Measurements from ENCODE around the gene FTO. TPM values are rescaled to one million over a fixed set of nuclear protein-coding genes. Genes with fewer than 3 reads are reported as not detected.

Gene FTO
- total RNA-seq, 2 donors from 2014 or later: 47.5 to 50.4 TPM

- H3K9me3 ChIP-seq: no peaks in the 10 kb centered on the region
- no peaks in the 10 kb centered on the region for H3K36me3 ChIP-seq (replicated peaks in 1 of 2; ENCODE audit: insufficient read depth in 1 of 2, low read depth in 2 of 2)
- ATAC-seq (no peak), DNase-seq (peak in 1 of 4 donors; percentile 16)
- intact Hi-C loops (cut with DNase I): no loop called here
- H3K4me1 ChIP-seq: peaks cover 17% of the 10 kb centered on the region
- TF ChIP-seq POLR2A (IDR thresholded peaks at IDR 0.05) (no peak), CTCF (IDR thresholded peaks at IDR 0.05) (no peak)
- H3K27ac ChIP-seq: no peak overlapping the region
- no peaks in the 10 kb centered on the region for H3K27me3 ChIP-seq
- WGBS, 2 donors: 44 to 63% methylated on average over 5 of the region's 5 CpGs
- no peak overlapping the region for H3K4me3 ChIP-seq
These were observed 189.9 kb downstream of the FTO start for GRCh38 chr16:53893731-53894435.

GRCh38 chr16:53894686-53895085 lies 190.7 kb downstream of the FTO start:
- ATAC-seq (no peak), DNase-seq (no peak)
- 85 to 89% methylated on average over 3 of the region's 3 CpGs for WGBS, 2 donors
- Histone ChIP-seq H3K9me3 (no peaks in the 10 kb centered on the region), H3K4me3 (no peak overlapping the region), H3K27me3 (no peaks in the 10 kb centered on the region), H3K27ac (no peak overlapping the region), H3K36me3 (replicated peaks in 1 of 2; ENCODE audit: insufficient read depth in 1 of 2, low read depth in 2 of 2) (no peaks in the 10 kb centered on the region), H3K4me1 (peaks cover 25% of the 10 kb centered on the region)
- TF ChIP-seq CTCF (IDR thresholded peaks at IDR 0.05) (no peak), POLR2A (IDR thresholded peaks at IDR 0.05) (no peak)
- intact Hi-C loops (cut with DNase I): no loop called here

- Histone ChIP-seq H3K4me3 (no peak overlapping the region), H3K27me3 (no peaks in the 10 kb centered on the region), H3K36me3 (replicated peaks in 1 of 2; ENCODE audit: insufficient read depth in 1 of 2, low read depth in 2 of 2) (no peaks in the 10 kb centered on the region), H3K9me3 (no peaks in the 10 kb centered on the region), H3K4me1 (peaks cover 28% of the 10 kb centered on the region), H3K27ac (no peak overlapping the region)
- TF ChIP-seq CTCF (IDR thresholded peaks at IDR 0.05) (no peak), POLR2A (IDR thresholded peaks at IDR 0.05) (no peak)
- intact Hi-C loops (cut with DNase I): no loop called here
- ATAC-seq (no peak), DNase-seq (no peak)
- whole genome bisulfite sequencing, 2 donors: 71 to 80% methylated on average over 2 of the region's 2 CpGs
These were observed 191.5 kb downstream of the FTO start for GRCh38 chr16:53895433-53895832.

GRCh38 chr16:53895851-53896250 lies 191.9 kb downstream of the FTO start:
- ATAC-seq (no peak), DNase-seq (no peak)
- intact Hi-C loops (cut with DNase I): no loop called here
- peaks cover 31% of the 10 kb centered on the region for H3K4me1 ChIP-seq
- TF ChIP-seq POLR2A (IDR thresholded peaks at IDR 0.05): no peak
- no peak for TF ChIP-seq CTCF (IDR thresholded peaks at IDR 0.05)
- H3K27me3 ChIP-seq: no peaks in the 10 kb centered on the region
- no peaks in the 10 kb centered on the region for H3K9me3 ChIP-seq
- WGBS, 2 donors: 95 to 98% methylated on average over 2 of the region's 2 CpGs
- H3K27ac ChIP-seq: no peak overlapping the region
- H3K36me3 ChIP-seq (replicated peaks in 1 of 2; ENCODE audit: insufficient read depth in 1 of 2, low read depth in 2 of 2): no peaks in the 10 kb centered on the region
- no peak overlapping the region for H3K4me3 ChIP-seq

- TF ChIP-seq POLR2A (IDR thresholded peaks at IDR 0.05): no peak
- TF ChIP-seq CTCF (IDR thresholded peaks at IDR 0.05): no peak
- 74 to 81% methylated on average over 7 of the region's 7 CpGs for WGBS, 2 donors
- Histone ChIP-seq H3K27me3 (no peaks in the 10 kb centered on the region), H3K9me3 (no peaks in the 10 kb centered on the region), H3K36me3 (replicated peaks in 1 of 2; ENCODE audit: insufficient read depth in 1 of 2, low read depth in 2 of 2) (no peaks in the 10 kb centered on the region), H3K4me3 (no peak overlapping the region), H3K27ac (no peak overlapping the region), H3K4me1 (peaks cover 36% of the 10 kb centered on the region)
- ATAC-seq (no peak), DNase-seq (no peak)
- intact Hi-C loops (cut with DNase I): no loop called here
These were observed 192.8 kb downstream of the FTO start for GRCh38 chr16:53896722-53897121.
